Coronary artery (tissue), 2 donors: ENCODE measurements around the gene ZDHHC14.
A peak's percentile ranks its signal among the peaks of the same experiment; 100 is the strongest.

Source experiments
- DNase-seq: peaks from one replicate; pipeline ENCODE4 v3.0.0-alpha.2; 2017; ENCODE audit warnings: low spot score
- H3K27ac ChIP-seq, 2 donors: fragments of 200-600 bp; sonication (generic); one replicate each; pipeline ENCODE4 v1.5.1; 2016 to 2019
- H3K4me3 ChIP-seq: fragments of 200-600 bp; sonication (generic); 2 replicates; pipeline ENCODE4 v1.5.1; 2016; ENCODE audit warnings: mild to moderate bottlenecking, moderate library complexity
- TF ChIP-seq, protein P1 (sequence below): fragments of 200-600 bp; sonication (generic); IDR thresholded peaks from one replicate; pipeline ENCODE4 v1.5.1; 2019; ENCODE audit warnings: antibody characterized with exemption

The ZDHHC14 gene

DNA sequence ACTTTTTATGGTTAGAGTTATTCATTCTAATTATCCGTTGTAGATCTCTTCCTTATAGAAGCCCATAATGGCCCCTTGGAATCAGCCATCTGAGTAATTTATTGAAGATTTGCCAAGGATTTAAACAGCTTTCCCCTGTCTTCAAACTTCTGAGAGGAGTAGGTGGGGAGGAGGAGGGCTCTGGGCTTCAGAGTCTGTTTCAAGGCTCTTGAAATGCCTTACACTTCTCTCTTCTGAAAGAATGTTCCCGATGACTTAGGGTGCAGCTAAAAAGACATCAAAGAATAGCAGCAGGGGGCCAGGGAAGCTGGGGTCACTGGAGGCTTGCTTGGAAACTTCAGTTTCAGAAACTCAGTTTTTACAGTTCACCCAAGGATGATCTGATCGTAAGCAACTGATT, 165.3 kb downstream of the ZDHHC14 start:
- Histone ChIP-seq H3K27ac (no peak overlapping the region), H3K4me3 (no peak overlapping the region)
- TF ChIP-seq, protein P1, sequence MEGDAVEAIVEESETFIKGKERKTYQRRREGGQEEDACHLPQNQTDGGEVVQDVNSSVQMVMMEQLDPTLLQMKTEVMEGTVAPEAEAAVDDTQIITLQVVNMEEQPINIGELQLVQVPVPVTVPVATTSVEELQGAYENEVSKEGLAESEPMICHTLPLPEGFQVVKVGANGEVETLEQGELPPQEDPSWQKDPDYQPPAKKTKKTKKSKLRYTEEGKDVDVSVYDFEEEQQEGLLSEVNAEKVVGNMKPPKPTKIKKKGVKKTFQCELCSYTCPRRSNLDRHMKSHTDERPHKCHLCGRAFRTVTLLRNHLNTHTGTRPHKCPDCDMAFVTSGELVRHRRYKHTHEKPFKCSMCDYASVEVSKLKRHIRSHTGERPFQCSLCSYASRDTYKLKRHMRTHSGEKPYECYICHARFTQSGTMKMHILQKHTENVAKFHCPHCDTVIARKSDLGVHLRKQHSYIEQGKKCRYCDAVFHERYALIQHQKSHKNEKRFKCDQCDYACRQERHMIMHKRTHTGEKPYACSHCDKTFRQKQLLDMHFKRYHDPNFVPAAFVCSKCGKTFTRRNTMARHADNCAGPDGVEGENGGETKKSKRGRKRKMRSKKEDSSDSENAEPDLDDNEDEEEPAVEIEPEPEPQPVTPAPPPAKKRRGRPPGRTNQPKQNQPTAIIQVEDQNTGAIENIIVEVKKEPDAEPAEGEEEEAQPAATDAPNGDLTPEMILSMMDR: no peak
- no peak for DNase-seq

GRCh38 chr6:157547112-157547511, 166.1 kb downstream of the ZDHHC14 start:
- no peak overlapping the region for H3K27ac ChIP-seq
- TF ChIP-seq, protein P1: no peak
- H3K4me3 ChIP-seq: no peak overlapping the region
- no peak for DNase-seq

GRCh38 chr6:157548635-157549467, 167.9 kb downstream of the ZDHHC14 start:
- no peak for DNase-seq
- Histone ChIP-seq H3K4me3 (no peak overlapping the region), H3K27ac (no peak overlapping the region)
- TF ChIP-seq, protein P1: no peak

DNA sequence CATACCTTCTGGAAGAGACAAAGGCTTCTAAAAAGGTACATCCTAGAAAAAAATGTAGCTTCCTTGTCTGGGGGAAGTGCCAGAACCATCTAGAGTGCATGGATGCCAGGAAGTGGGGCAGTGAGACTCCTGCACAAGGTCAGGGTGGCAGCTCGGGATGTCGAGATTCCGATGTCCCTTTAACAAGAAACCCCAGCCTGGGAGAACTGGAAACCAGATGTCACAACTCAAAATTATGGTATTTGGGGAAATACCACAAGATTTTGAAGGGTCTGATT, 168.4 kb downstream of the ZDHHC14 start:
- H3K4me3 ChIP-seq: no peak overlapping the region
- H3K27ac ChIP-seq: no peak overlapping the region
- TF ChIP-seq, protein P1: no peak
- DNase-seq: no peak

DNA sequence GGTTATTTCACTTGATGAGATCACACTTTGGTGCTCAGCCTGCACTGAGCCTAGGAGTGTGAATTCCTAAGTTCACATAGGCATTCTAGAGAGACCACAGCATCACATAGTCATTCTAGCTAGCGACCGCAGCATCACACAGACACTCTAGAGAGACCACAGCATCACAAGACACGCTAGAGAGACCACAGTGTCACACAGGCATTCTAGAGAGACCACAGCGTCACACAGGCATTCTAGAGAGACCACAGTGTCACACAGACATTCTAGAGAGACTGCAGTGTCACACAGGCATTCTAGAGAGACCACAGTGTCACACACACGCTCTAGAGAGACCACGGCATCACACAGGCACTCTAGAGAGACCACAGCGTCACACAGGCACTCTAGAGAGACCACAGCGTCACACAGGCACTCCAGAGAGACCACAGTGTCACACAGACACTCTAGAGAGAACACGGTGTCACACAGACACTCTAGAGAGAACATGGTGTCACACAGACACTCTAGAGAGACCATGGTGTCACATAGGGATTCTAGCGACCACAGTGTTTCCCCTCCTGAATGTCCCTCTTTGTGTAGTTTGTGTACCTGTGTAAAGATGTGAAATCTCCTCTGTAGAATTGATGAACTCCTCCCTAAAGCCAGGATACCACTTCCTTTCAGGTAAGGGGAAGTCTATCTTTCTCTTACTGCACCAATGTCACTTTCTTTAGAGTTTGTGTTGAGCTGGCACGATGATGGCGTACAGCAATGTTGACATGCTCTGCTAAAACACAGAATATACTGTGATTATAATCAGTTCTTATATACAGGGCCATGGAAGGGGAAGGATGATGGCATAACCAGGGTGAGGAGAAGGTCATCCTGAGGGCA, 169.4 kb downstream of the ZDHHC14 start:
- Histone ChIP-seq H3K27ac (no peak overlapping the region), H3K4me3 (no peak overlapping the region)
- TF ChIP-seq, protein P1: no peak
- DNase-seq: no peak

DNA sequence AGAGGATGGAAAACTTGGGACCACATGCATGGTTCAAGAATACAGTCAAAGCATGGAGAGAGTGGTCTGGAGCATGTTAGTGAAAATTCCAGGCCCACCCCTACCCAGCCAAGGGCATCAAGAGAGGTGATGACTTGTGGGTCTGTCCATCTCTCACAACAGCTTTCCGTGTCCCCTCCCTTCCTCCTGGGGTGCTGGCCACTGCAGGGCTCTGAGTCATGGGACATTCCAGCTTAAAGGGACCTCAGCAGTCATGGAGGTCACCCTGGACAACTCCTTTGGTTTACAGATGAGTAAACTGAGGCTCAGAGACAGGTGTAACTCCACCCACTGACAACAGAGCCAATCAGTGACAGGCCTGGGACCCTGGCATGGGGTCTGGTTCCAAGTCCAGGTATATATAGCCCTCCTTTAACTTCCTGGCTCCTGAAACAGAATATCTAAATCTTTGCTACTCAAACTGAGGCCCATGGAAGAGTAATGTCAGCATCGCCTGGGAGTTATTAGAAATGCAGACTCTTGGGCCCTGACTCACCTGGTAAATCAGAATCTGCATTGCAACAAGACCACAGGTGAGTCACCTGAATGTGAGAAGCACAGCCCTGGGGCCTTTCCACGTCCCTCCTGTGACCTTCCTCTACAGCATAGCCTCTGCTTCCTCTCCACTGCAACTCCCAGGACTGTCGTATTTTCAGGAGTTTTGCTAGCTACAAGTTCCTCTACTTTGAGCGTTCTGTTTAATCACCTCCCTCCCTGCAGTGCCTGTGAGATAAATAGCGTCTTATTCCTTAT, 170.2 kb downstream of the ZDHHC14 start:
- peak; percentile 40 for DNase-seq
- Histone ChIP-seq H3K4me3 (no peak overlapping the region), H3K27ac (no peak overlapping the region)
- TF ChIP-seq, protein P1: no peak
